SK-N-SH (cell line): ENCODE results near the gene KIAA1549.

ENCODE experiments used
- EP300 ChIP-seq, 2 experiments: IDR thresholded peaks; 2 replicates each; pipeline versions ENCODE4 v1.4.0 to v1.6.1; 2012; ENCODE audit warnings: borderline replicate concordance in 1 of 2, low read depth in 1 of 2, low read length in 1 of 2
- GATA2 ChIP-seq: sonication (generic); formaldehyde crosslinking; IDR thresholded peaks from 2 replicates; pipeline ENCODE4 v1.5.0; 2020; ENCODE audit warnings: mild to moderate bottlenecking, missing genetic modification reagents
- YY1 ChIP-seq: IDR thresholded peaks from 2 replicates; pipeline ENCODE4 v1.4.0; 2012; ENCODE audit warnings: low read depth, mild to moderate bottlenecking
- TF ChIP-seq, protein P1 (sequence below): fragments of 200-600 bp; sonication (generic); IDR thresholded peaks from 2 replicates; pipeline ENCODE4 v1.6.1; 2017; ENCODE audit warnings: antibody characterized with exemption, mild to moderate bottlenecking, moderate library complexity
- TF ChIP-seq, protein P2 (sequence below): IDR thresholded peaks from 2 replicates; pipeline ENCODE4 v1.4.0; 2012; ENCODE audit warnings: low read depth

DNA sequence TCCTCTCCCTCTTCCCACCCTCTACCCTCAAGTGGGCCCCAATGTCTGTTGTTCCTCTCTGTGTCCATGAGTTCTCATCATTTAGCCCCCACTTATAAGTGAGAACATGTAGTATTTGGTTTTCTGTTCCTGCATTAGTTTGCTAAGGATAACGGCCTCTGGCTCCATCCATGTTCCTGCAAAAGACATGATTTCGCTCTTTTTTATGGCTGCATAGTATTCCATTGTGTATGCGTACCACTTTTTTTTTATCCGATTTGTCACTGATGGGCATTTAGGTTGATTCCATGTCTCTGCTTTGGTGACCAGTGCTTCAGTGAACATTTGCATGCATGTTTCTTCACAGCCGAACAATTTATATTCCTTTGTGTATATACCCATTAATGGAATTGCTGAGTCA is 131.5 kb downstream of the KIAA1549 start:
- TF ChIP-seq EP300 (IDR thresholded peaks at IDR 0.05; ENCODE audit: borderline replicate concordance in 1 of 2, low read depth in 1 of 2, low read length in 1 of 2) (no peak), YY1 (no peak), GATA2 (CRISPR knock-in tag) (no peak)
- TF ChIP-seq, protein P1, sequence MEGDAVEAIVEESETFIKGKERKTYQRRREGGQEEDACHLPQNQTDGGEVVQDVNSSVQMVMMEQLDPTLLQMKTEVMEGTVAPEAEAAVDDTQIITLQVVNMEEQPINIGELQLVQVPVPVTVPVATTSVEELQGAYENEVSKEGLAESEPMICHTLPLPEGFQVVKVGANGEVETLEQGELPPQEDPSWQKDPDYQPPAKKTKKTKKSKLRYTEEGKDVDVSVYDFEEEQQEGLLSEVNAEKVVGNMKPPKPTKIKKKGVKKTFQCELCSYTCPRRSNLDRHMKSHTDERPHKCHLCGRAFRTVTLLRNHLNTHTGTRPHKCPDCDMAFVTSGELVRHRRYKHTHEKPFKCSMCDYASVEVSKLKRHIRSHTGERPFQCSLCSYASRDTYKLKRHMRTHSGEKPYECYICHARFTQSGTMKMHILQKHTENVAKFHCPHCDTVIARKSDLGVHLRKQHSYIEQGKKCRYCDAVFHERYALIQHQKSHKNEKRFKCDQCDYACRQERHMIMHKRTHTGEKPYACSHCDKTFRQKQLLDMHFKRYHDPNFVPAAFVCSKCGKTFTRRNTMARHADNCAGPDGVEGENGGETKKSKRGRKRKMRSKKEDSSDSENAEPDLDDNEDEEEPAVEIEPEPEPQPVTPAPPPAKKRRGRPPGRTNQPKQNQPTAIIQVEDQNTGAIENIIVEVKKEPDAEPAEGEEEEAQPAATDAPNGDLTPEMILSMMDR, result no peak
- TF ChIP-seq, protein P2, sequence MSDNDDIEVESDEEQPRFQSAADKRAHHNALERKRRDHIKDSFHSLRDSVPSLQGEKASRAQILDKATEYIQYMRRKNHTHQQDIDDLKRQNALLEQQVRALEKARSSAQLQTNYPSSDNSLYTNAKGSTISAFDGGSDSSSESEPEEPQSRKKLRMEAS, result no peak
